Left ventricle myocardium inferior (tissue), 1 donor: Measurements from ENCODE around the gene PSAPL1. TPM values are rescaled to one million over a fixed set of nuclear protein-coding genes. Genes with fewer than 3 reads are reported as not detected.

Experiments
- DNase-seq: peaks from one replicate; pipeline ENCODE4 v3.0.0-alpha.2; 2020
- H3K27ac ChIP-seq: fragments of 200-600 bp; replicated peaks from 2 replicates; pipeline ENCODE4 v1.8.0; 2021
- H3K27me3 ChIP-seq: fragments of 200-600 bp; 2 replicates; pipeline ENCODE4 v1.8.0; 2021; ENCODE audit warnings: low read depth
- H3K36me3 ChIP-seq: fragments of 200-600 bp; 2 replicates; pipeline ENCODE4 v1.8.0; 2021
- H3K4me1 ChIP-seq: fragments of 200-600 bp; 2 replicates; pipeline ENCODE4 v1.8.0; 2021
- H3K4me3 ChIP-seq: fragments of 200-600 bp; 2 replicates; pipeline ENCODE4 v1.8.0; 2021; ENCODE audit warnings: mild to moderate bottlenecking, moderate library complexity
- H3K9me3 ChIP-seq: fragments of 200-600 bp; replicated peaks from 2 replicates; pipeline ENCODE4 v1.8.0; 2021
- CTCF ChIP-seq: fragments of 200-600 bp; IDR thresholded peaks from 2 replicates; pipeline ENCODE4 v1.8.0; 2021; ENCODE audit warnings: antibody characterized with exemption, mild to moderate bottlenecking, borderline replicate concordance
- intact Hi-C: fragments of 100-400 bp; cut with micrococcal nuclease; formaldehyde crosslinking; loops from one replicate; pipeline ENCODE4 v1.11.0; 2022
- long read RNA-seq: library from polyadenylated mRNA; unstranded; transcript quantifications from one replicate; pipeline ENCODE4 v2.0.0, GENCODE V29; 2021
- total RNA-seq: library from RNA; stranded (reverse); fragmentation: NEBNext Ultra II Directional; extraction: Animal tissue kit (Norgen Biotek cat#: 25700); gene quantifications from one replicate; pipeline ENCODE4 v1.2.1, GENCODE V29; 2021
- donor health status: DM: no; HTN: yes; CAD: no; lungs with severe emphysema.

Gene PSAPL1
- not detected for total RNA-seq
- long read RNA-seq, result 0 reads

- H3K36me3 ChIP-seq, result no peaks in the 10 kb centered on the region
- H3K4me1 ChIP-seq, result peaks cover 11% of the 10 kb centered on the region
- no peak within 1 kb of the TSS for H3K4me3 ChIP-seq
- no peak within 1 kb of the TSS for H3K27ac ChIP-seq
- DNase-seq, result peak; percentile 27
- H3K9me3 ChIP-seq, result peaks cover 8% of the 10 kb centered on the region
- intact Hi-C loops, result no loop called here
- peaks cover 11% of the 10 kb centered on the region for H3K27me3 ChIP-seq
- no peak for TF ChIP-seq CTCF
These were observed at the start of gene PSAPL1 for GRCh38 chr4:7434766-7435150. PSAPL1 (minus strand) TSS chr4:7434930; CDS start chr4:7434879, 51 bp downstream.

GRCh38 chr4:7481227-7481626 is 46.5 kb upstream of the PSAPL1 start:
- intact Hi-C loops, result no loop called here
- TF ChIP-seq CTCF, result no peak
- Histone ChIP-seq H3K9me3 (no peaks in the 10 kb centered on the region), H3K27me3 (peaks cover 7% of the 10 kb centered on the region), H3K4me1 (no peaks in the 10 kb centered on the region), H3K36me3 (no peaks in the 10 kb centered on the region), H3K27ac (no peak overlapping the region), H3K4me3 (no peak overlapping the region)
- no peak for DNase-seq

- no peaks in the 10 kb centered on the region for H3K4me1 ChIP-seq
- no peak for DNase-seq
- H3K4me3 ChIP-seq, result no peak overlapping the region
- no peaks in the 10 kb centered on the region for H3K36me3 ChIP-seq
- no peaks in the 10 kb centered on the region for H3K9me3 ChIP-seq
- no peak for TF ChIP-seq CTCF
- intact Hi-C loops, result no loop called here
- no peak overlapping the region for H3K27ac ChIP-seq
- no peaks in the 10 kb centered on the region for H3K27me3 ChIP-seq
These were observed 45.7 kb upstream of the PSAPL1 start for GRCh38 chr4:7480423-7480822.

- Histone ChIP-seq H3K9me3 (no peaks in the 10 kb centered on the region), H3K27me3 (peaks cover 1% of the 10 kb centered on the region), H3K36me3 (no peaks in the 10 kb centered on the region), H3K27ac (no peak overlapping the region), H3K4me3 (no peak overlapping the region), H3K4me1 (no peaks in the 10 kb centered on the region)
- intact Hi-C loops, result no loop called here
- no peak for DNase-seq
- TF ChIP-seq CTCF, result no peak
These were observed 43.9 kb upstream of the PSAPL1 start for GRCh38 chr4:7478665-7479064.

GRCh38 chr4:7477695-7478094 is 43.0 kb upstream of the PSAPL1 start:
- no peaks in the 10 kb centered on the region for H3K4me1 ChIP-seq
- H3K9me3 ChIP-seq, result no peaks in the 10 kb centered on the region
- no peak overlapping the region for H3K4me3 ChIP-seq
- no peak for TF ChIP-seq CTCF
- no peaks in the 10 kb centered on the region for H3K36me3 ChIP-seq
- intact Hi-C loops, result no loop called here
- H3K27ac ChIP-seq, result no peak overlapping the region
- H3K27me3 ChIP-seq, result peaks cover 11% of the 10 kb centered on the region
- DNase-seq, result no peak

- H3K4me1 ChIP-seq, result no peaks in the 10 kb centered on the region
- no peaks in the 10 kb centered on the region for H3K9me3 ChIP-seq
- TF ChIP-seq CTCF, result no peak
- H3K27ac ChIP-seq, result no peak overlapping the region
- no peak overlapping the region for H3K4me3 ChIP-seq
- H3K36me3 ChIP-seq, result no peaks in the 10 kb centered on the region
- H3K27me3 ChIP-seq, result peaks cover 19% of the 10 kb centered on the region
- intact Hi-C loops, result no loop called here
- DNase-seq, result no peak
These were observed 42.1 kb upstream of the PSAPL1 start for GRCh38 chr4:7476820-7477219.
